Panc1 (cell line): ENCODE measurements around the gene POLD2. TPM values are rescaled to one million over a fixed set of nuclear protein-coding genes. Genes with fewer than 3 reads are reported as not detected.

ENCODE experiments used
- ATAC-seq: fragments of 200-7000 bp; cut with Tn5 transposase; 2 replicates; pipeline ENCODE4 v1.9.1; 2020; ENCODE audit warnings: mild to moderate bottlenecking, moderate library complexity
- BruUV-seq: library from RNA; stranded (reverse); fragments of 400-500 nt; replicated peaks from 2 replicates; lab custom pipeline; 2021; lab: Mats Ljungman, UMichigan
- CTCF ChIA-PET: fragments of 300-600 bp; sonication (Branson Sonifier 250); formaldehyde crosslinking; loops from one replicate; lab custom pipeline; 2022; ENCODE audit warnings: antibody characterized with exemption; lab: Charles Lee
- POLR2A ChIA-PET: fragments of 300-600 bp; sonication (Branson Sonifier 250); formaldehyde crosslinking; loops from one replicate; lab custom pipeline; 2022; ENCODE audit warnings: antibody characterized with exemption; lab: Charles Lee
- DNase-seq: peaks from one replicate; pipeline ENCODE4 v3.0.0-alpha.2; 2010; ENCODE audit warnings: low read depth, low spot score
- H3K27ac ChIP-seq: 2 replicates; pipeline ENCODE4 v1.5.1; 2011; ENCODE audit warnings: mild to moderate bottlenecking, low read length, inconsistent platforms
- H3K27me3 ChIP-seq: fragments of 200-500 bp; sonication (Bioruptor generic); 2 replicates; pipeline ENCODE4 v1.6.0; 2014; ENCODE audit warnings: low read length, inconsistent platforms; ENCODE audit not compliant: control insufficient read depth, insufficient read depth
- H3K36me3 ChIP-seq: fragments of 200-500 bp; sonication (Bioruptor generic); 2 replicates; pipeline ENCODE4 v1.5.1; 2014; ENCODE audit warnings: inconsistent platforms, mild to moderate bottlenecking, low read length, moderate library complexity; ENCODE audit not compliant: control insufficient read depth, insufficient read depth
- H3K4me1 ChIP-seq: 2 replicates; pipeline ENCODE4 v1.5.1; 2011; ENCODE audit warnings: inconsistent platforms, mild to moderate bottlenecking, low read length, moderate library complexity; ENCODE audit not compliant: control insufficient read depth, insufficient read depth
- H3K4me3 ChIP-seq, 2 experiments: 2 replicates each; pipeline ENCODE4 v1.5.1; 2011 to 2012; ENCODE audit warnings: low read depth in 2 of 2, low read length in 2 of 2, mild to moderate bottlenecking in 2 of 2, inconsistent platforms in 1 of 2, moderate library complexity in 1 of 2
- H3K9me3 ChIP-seq: fragments of 200-500 bp; sonication (Bioruptor generic); 2 replicates; pipeline ENCODE4 v1.5.1; 2014; ENCODE audit warnings: low read depth, mild to moderate bottlenecking, inconsistent platforms, low read length, moderate library complexity; ENCODE audit not compliant: control insufficient read depth, insufficient read depth
- POLR2AphosphoS5 ChIP-seq: IDR thresholded peaks from 2 replicates; pipeline ENCODE4 v1.6.1; 2012; ENCODE audit warnings: mild to moderate bottlenecking, low read depth, low read length, moderate library complexity
- in situ Hi-C: cut with HindIII; loops from 2 replicates; pipeline ENCODE4 v1.10.0; 2016; ENCODE audit warnings: low sequenced_read_pairs, low pct_unique_long_range_greater_than_20kb
- intact Hi-C: fragments of 100-400 bp; cut with micrococcal nuclease; formaldehyde crosslinking; loops from one replicate; pipeline ENCODE4 v1.10.0; 2022; ENCODE audit not compliant: unreplicated experiment
- microRNA-seq: library from miRNA; unstranded; fragments of <30 nt; microRNA quantifications from one replicate; pipeline ENCODE4 v1.1.0, GENCODE V29; 2020; ENCODE audit not compliant: unreplicated experiment
- total RNA-seq: library from RNA; stranded (reverse); gene quantifications from one replicate; pipeline ENCODE4 v1.2.1, GENCODE V29; 2021; ENCODE audit not compliant: unreplicated experiment
- TF ChIP-seq, protein P1 (sequence below), 2 experiments: IDR thresholded peaks; 2 replicates each; pipeline ENCODE4 v1.6.1; 2011 to 2012; ENCODE audit warnings: low read depth in 2 of 2, control low read depth in 1 of 2, low read length in 1 of 2, mild to moderate bottlenecking in 1 of 2, moderate library complexity in 1 of 2; ENCODE audit not compliant: insufficient read depth in 1 of 2

The POLD2 gene
- total RNA-seq, 1 experiment from 2014 or later: 195 TPM

DNA sequence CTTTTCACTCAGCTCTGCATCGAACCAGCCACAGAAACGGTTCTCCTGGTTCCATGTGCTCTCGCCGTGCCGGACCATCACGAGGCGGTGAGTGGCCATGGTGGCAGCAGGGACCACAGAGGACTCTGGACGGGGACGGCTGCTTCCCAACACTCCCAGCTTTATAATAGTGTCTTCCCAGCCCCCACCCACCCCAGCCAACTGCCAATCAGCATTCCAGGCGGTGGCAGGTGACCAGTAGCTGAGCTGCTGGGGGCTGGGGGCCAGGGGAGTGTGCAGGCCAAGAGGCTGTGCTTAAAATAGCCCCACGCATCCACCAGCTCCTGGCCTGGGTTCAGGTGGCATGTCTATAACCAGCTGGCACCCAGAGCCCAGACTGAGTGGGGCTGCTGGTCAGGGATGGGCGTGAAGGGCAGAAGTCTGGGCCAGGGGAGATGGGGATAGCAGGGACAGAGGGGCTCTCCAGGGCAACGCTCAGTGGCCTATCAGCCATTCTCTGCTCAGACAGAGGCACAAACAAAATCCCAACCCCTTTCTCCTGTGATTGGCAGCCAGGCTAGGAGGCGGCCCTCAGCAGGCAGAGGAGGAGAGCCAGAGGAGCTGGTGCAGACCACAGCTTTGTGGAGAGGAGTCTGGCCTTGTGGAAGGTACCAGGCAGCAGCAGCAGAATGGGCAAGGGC is 57.8 kb downstream of the POLD2 start, which contains the start of gene PGAM2:
Gene PGAM2 (minus strand): TSS at position 137 of the 680 bp plus-strand sequence. CDS start 38 bp downstream, at position 99.
- CTCF ChIA-PET: no interaction called here
- Histone ChIP-seq H3K36me3 (no peaks in the 10 kb centered on the region), H3K27ac (no peak within 1 kb of the TSS), H3K27me3 (no peaks in the 10 kb centered on the region), H3K4me1 (peaks cover 11% of the 10 kb centered on the region), H3K4me3 (no peak within 1 kb of the TSS), H3K9me3 (no peaks in the 10 kb centered on the region)
- 0 out of 2 replicates have a peak, but pooled peaks have one; percentile 13 for TF ChIP-seq POLR2AphosphoS5
- TF ChIP-seq, protein P1, sequence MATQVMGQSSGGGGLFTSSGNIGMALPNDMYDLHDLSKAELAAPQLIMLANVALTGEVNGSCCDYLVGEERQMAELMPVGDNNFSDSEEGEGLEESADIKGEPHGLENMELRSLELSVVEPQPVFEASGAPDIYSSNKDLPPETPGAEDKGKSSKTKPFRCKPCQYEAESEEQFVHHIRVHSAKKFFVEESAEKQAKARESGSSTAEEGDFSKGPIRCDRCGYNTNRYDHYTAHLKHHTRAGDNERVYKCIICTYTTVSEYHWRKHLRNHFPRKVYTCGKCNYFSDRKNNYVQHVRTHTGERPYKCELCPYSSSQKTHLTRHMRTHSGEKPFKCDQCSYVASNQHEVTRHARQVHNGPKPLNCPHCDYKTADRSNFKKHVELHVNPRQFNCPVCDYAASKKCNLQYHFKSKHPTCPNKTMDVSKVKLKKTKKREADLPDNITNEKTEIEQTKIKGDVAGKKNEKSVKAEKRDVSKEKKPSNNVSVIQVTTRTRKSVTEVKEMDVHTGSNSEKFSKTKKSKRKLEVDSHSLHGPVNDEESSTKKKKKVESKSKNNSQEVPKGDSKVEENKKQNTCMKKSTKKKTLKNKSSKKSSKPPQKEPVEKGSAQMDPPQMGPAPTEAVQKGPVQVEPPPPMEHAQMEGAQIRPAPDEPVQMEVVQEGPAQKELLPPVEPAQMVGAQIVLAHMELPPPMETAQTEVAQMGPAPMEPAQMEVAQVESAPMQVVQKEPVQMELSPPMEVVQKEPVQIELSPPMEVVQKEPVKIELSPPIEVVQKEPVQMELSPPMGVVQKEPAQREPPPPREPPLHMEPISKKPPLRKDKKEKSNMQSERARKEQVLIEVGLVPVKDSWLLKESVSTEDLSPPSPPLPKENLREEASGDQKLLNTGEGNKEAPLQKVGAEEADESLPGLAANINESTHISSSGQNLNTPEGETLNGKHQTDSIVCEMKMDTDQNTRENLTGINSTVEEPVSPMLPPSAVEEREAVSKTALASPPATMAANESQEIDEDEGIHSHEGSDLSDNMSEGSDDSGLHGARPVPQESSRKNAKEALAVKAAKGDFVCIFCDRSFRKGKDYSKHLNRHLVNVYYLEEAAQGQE (IDR thresholded peaks at IDR 0.05; ENCODE audit: insufficient read depth in 1 of 2, low read depth in 2 of 2, low read length in 1 of 2): no peak
- intact Hi-C loops: no loop called here
- DNase-seq (no peak), ATAC-seq (peak; percentile 56)
- in situ Hi-C loops: no loop called here
- BruUV-seq: no TSS peak
- POLR2A ChIA-PET: interaction anchor here (0.6 kb wide), 1 partner anchor 12 kb away, joined by 5 read pairs; no protein-coding TSS in a partner anchor

- Histone ChIP-seq H3K36me3 (no peaks in the 10 kb centered on the region), H3K4me1 (peaks cover 11% of the 10 kb centered on the region), H3K27me3 (no peaks in the 10 kb centered on the region), H3K9me3 (no peaks in the 10 kb centered on the region), H3K27ac (no peak overlapping the region), H3K4me3 (no peak overlapping the region)
- peak; percentile 52 for TF ChIP-seq POLR2AphosphoS5
- TF ChIP-seq, protein P1 (IDR thresholded peaks at IDR 0.05; ENCODE audit: insufficient read depth in 1 of 2, low read depth in 2 of 2, low read length in 1 of 2): no peak
- ChIA-PET CTCF (no interaction called here), POLR2A (no interaction called here)
- no TSS peak for BruUV-seq
- DNase-seq: no peak
- peak; percentile 9 for ATAC-seq
- in situ Hi-C loops (no loop called here), intact Hi-C loops (no loop called here)
These were observed 58.4 kb downstream of the POLD2 start for GRCh38 chr7:44064791-44065430.

Small RNA genes within 50 kb of the gene (microRNA-seq; reads per million reads assigned to microRNA genes)
- gene MIR6838: 0.95 reads per million

Other genes with a start within 250 kb of the POLD2 start
- 34.3 TPM for gene URGCP, start 217.0 kb downstream of the POLD2 start, total RNA-seq
- gene UBE2D4, start 197.1 kb downstream of the POLD2 start, total RNA-seq: 35.9 TPM
- not detected for gene SPDYE1, start 125.7 kb downstream of the POLD2 start, total RNA-seq
- gene DBNL, start 78.8 kb downstream of the POLD2 start, total RNA-seq: 111 TPM
- 1.3 TPM for gene PGAM2, start 58.0 kb downstream of the POLD2 start, total RNA-seq
- 36.9 TPM for gene POLM, start 41.0 kb downstream of the POLD2 start, total RNA-seq
- 0.62 TPM for gene AEBP1, start 19.2 kb downstream of the POLD2 start, total RNA-seq
- not detected for gene MYL7, start 17.8 kb upstream of the POLD2 start, total RNA-seq
- 0.36 TPM for gene GCK, start 65.9 kb upstream of the POLD2 start, total RNA-seq
- gene YKT6, start 77.4 kb upstream of the POLD2 start, total RNA-seq: 207 TPM
- 0.26 TPM for gene CAMK2B, start 202.0 kb upstream of the POLD2 start, total RNA-seq